AG04449 (cell line): ENCODE measurements around the gene FAM163A.

Experiments
- CTCF ChIA-PET: fragments of 350-600 bp; formaldehyde crosslinking; extraction: SDS; loops from one replicate; lab custom pipeline; 2021; ENCODE audit warnings: antibody characterized with exemption; lab: Yijun Ruan, JAX
- POLR2A ChIA-PET: fragments of 400-600, 350-600 bp; formaldehyde crosslinking; extraction: SDS; loops from one replicate; lab custom pipeline; 2020; ENCODE audit warnings: antibody characterized with exemption, inconsistent platforms; lab: Yijun Ruan, JAX
- DNase-seq: peaks from one replicate; pipeline ENCODE4 v3.0.0-alpha.2; 2010; ENCODE audit warnings: low read depth, low spot score
- H3K4me3 ChIP-seq: 2 replicates; pipeline ENCODE4 v1.5.1; 2011; ENCODE audit warnings: low read depth, mild to moderate bottlenecking, control low read depth, low read length
- CTCF ChIP-seq: IDR thresholded peaks from one replicate; pipeline ENCODE4 v1.5.1; 2011; ENCODE audit warnings: mild to moderate bottlenecking, moderate library complexity, low read length, control low read depth, inconsistent platforms; ENCODE audit not compliant: insufficient read depth; ENCODE audit errors: missing control alignments

FAM163A gene

GRCh38 chr1:179824265-179824664, 81.2 kb downstream of the FAM163A start:
- ChIA-PET CTCF (interaction anchor here (1.1 to 7.8 kb wide), 4 partner anchors 10 to 119 kb away, joined by 3 to 89 read pairs (median 20); no protein-coding TSS in a partner anchor), POLR2A (no interaction called here)

GRCh38 chr1:179825206-179825605, 82.1 kb downstream of the FAM163A start:
- no peak overlapping the region for H3K4me3 ChIP-seq
- CTCF ChIA-PET, result interaction anchor here (3.7 kb wide), 1 partner anchor 11 kb away, joined by 28 read pairs; no protein-coding TSS in a partner anchor
- POLR2A ChIA-PET, result no interaction called here
- DNase-seq, result no peak
- TF ChIP-seq CTCF, result no peak

More at GRCh38 chr1:179824265-179824664, 81.2 kb downstream of the FAM163A start:
- DNase-seq, result no peak
- H3K4me3 ChIP-seq, result no peak overlapping the region
- TF ChIP-seq CTCF, result no peak

- H3K4me3 ChIP-seq, result no peak overlapping the region
- CTCF ChIA-PET, result interaction anchor here (6.7 kb wide), 1 partner anchor 12 kb away, joined by 53 read pairs; no protein-coding TSS in a partner anchor
- DNase-seq, result no peak
- POLR2A ChIA-PET, result no interaction called here
- TF ChIP-seq CTCF, result no peak
Measured at GRCh38 chr1:179825798-179826460, 82.8 kb downstream of the FAM163A start.

GRCh38 chr1:179826626-179827280, 83.7 kb downstream of the FAM163A start:
- no peak for DNase-seq
- TF ChIP-seq CTCF, result no peak
- ChIA-PET CTCF (interaction anchor here (1.4 to 6.7 kb wide), 3 partner anchors 13 to 120 kb away, joined by 3 to 53 read pairs (median 24); no protein-coding TSS in a partner anchor), POLR2A (no interaction called here)
- no peak overlapping the region for H3K4me3 ChIP-seq

- POLR2A ChIA-PET, result interaction anchor here (0.6 kb wide), 1 partner anchor 11 kb away, joined by 3 read pairs; no protein-coding TSS in a partner anchor
- TF ChIP-seq CTCF, result no peak
- DNase-seq, result no peak
- CTCF ChIA-PET, result interaction anchor here (2.5 to 6.7 kb wide), 3 partner anchors 11 to 19 kb away, joined by 17 to 53 read pairs (median 24); no protein-coding TSS in a partner anchor
- H3K4me3 ChIP-seq, result no peak overlapping the region
Measured at GRCh38 chr1:179828554-179829110, 85.5 kb downstream of the FAM163A start.
